PFSK-1 (cell line): ENCODE measurements around the gene IL1RL1.

Experiments used
- FOXP2 ChIP-seq: optimal IDR thresholded peaks from 2 replicates; pipeline ENCODE3; 2011; ENCODE audit warnings: borderline replicate concordance, control low read depth, inconsistent platforms; ENCODE audit not compliant: insufficient read depth; ENCODE audit errors: extremely low read length, extremely low read depth
- POLR2AphosphoS5 ChIP-seq: IDR thresholded peaks from 2 replicates; pipeline ENCODE4 v1.6.1; 2012; ENCODE audit warnings: low read depth, mild to moderate bottlenecking, control low read depth, low read length, moderate library complexity
- SIN3A ChIP-seq: IDR thresholded peaks from 2 replicates; pipeline ENCODE4 v1.6.1; 2012; ENCODE audit warnings: mild to moderate bottlenecking, low read length, moderate library complexity, borderline replicate concordance; ENCODE audit not compliant: insufficient read depth
- TAF1 ChIP-seq: IDR thresholded peaks from 2 replicates; pipeline ENCODE4 v1.6.1; 2012; ENCODE audit warnings: low read length, control low read depth, borderline replicate concordance; ENCODE audit not compliant: insufficient read depth
- TF ChIP-seq, protein P1 (sequence below), 2 experiments: IDR thresholded peaks; 2 replicates each; pipeline versions ENCODE4 v1.6.1 to v1.8.0; 2011 to 2012; ENCODE audit warnings: low read depth in 2 of 2, low read length in 2 of 2, control low read depth in 1 of 2, inconsistent platforms in 1 of 2, mild to moderate bottlenecking in 1 of 2, moderate library complexity in 1 of 2; ENCODE audit not compliant: insufficient read depth in 1 of 2

DNA sequence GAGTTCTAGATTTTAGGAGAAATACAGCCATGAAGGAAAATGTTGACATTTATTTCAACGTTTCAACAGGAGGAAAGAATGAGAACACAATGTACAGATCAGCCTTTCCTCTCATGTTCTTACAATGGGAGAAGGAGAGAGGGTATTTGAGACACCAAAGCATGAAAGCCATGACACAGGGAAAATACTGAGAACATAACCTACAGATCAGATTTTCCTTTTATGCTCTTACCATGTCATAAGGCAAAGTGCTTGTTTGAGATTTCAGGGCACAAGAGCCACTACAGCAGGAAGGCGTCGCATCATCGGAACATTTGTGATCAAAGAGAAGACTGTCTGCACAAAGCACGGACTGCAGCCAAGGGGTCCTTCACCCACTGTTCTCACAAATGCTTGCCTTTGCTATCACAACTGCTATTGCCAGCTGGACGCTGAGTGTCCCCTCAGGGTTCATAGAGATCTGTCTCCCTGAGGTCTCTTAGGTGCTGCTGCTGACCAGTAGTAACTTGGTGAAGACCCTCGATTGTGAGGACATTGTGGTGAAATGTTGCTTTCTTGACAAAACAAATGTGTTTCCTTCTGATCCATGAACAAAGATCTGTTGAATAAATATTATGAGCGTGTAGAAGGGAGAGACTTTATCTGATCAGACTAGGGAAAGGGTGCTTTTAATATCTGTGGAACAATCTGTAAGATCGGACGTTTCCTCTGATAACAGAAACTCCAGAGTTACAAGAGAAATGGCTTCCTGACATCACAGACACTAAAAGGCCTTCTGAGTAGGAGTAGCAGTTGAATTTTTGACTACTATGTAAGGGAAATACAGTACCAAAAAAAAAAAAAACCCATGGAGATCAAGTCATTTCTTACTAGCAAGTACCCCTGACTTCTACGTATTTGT is 6.4 kb upstream of the IL1RL1 start:
- TF ChIP-seq POLR2AphosphoS5: no peak
- TF ChIP-seq, protein P1, sequence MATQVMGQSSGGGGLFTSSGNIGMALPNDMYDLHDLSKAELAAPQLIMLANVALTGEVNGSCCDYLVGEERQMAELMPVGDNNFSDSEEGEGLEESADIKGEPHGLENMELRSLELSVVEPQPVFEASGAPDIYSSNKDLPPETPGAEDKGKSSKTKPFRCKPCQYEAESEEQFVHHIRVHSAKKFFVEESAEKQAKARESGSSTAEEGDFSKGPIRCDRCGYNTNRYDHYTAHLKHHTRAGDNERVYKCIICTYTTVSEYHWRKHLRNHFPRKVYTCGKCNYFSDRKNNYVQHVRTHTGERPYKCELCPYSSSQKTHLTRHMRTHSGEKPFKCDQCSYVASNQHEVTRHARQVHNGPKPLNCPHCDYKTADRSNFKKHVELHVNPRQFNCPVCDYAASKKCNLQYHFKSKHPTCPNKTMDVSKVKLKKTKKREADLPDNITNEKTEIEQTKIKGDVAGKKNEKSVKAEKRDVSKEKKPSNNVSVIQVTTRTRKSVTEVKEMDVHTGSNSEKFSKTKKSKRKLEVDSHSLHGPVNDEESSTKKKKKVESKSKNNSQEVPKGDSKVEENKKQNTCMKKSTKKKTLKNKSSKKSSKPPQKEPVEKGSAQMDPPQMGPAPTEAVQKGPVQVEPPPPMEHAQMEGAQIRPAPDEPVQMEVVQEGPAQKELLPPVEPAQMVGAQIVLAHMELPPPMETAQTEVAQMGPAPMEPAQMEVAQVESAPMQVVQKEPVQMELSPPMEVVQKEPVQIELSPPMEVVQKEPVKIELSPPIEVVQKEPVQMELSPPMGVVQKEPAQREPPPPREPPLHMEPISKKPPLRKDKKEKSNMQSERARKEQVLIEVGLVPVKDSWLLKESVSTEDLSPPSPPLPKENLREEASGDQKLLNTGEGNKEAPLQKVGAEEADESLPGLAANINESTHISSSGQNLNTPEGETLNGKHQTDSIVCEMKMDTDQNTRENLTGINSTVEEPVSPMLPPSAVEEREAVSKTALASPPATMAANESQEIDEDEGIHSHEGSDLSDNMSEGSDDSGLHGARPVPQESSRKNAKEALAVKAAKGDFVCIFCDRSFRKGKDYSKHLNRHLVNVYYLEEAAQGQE (IDR thresholded peaks at IDR 0.05; ENCODE audit: insufficient read depth in 1 of 2, low read depth in 2 of 2, low read length in 2 of 2): no peak
- TF ChIP-seq SIN3A: no peak
- no peak for TF ChIP-seq TAF1
- no peak for TF ChIP-seq FOXP2
